Parathyroid adenoma (tissue), 2 donors: ENCODE results near the gene COL4A2.

ENCODE experiments used
- H2AFZ ChIP-seq: fragments of 300-600 bp; sonication (generic); one replicate; pipeline ENCODE4 v1.7.0; 2017; ENCODE audit warnings: antibody characterized with exemption, mild to moderate bottlenecking
- H3K27ac ChIP-seq: fragments of 300-600 bp; sonication (generic); one replicate; pipeline ENCODE4 v1.7.0; 2017
- H3K27me3 ChIP-seq: fragments of 300-600 bp; sonication (generic); one replicate; pipeline ENCODE4 v1.7.0; 2017; ENCODE audit warnings: low read length; ENCODE audit not compliant: control insufficient read depth, insufficient read depth
- H3K36me3 ChIP-seq: fragments of 300-600 bp; sonication (generic); one replicate; pipeline ENCODE4 v1.7.0; 2017; ENCODE audit warnings: low read length; ENCODE audit not compliant: control insufficient read depth, insufficient read depth
- H3K4me1 ChIP-seq: fragments of 300-600 bp; sonication (generic); one replicate; pipeline ENCODE4 v1.7.0; 2017; ENCODE audit warnings: control low read depth
- H3K4me2 ChIP-seq: fragments of 300-600 bp; sonication (generic); one replicate; pipeline ENCODE4 v1.7.0; 2017; ENCODE audit warnings: low read length
- H3K4me3 ChIP-seq: fragments of 300-600 bp; sonication (generic); one replicate; pipeline ENCODE4 v1.7.0; 2017; ENCODE audit warnings: low read depth, low read length
- H3K79me2 ChIP-seq: fragments of 300-600 bp; sonication (generic); one replicate; pipeline ENCODE4 v1.7.0; 2017; ENCODE audit warnings: control low read depth
- H3K9ac ChIP-seq: fragments of 300-600 bp; sonication (generic); one replicate; pipeline ENCODE4 v1.7.0; 2017; ENCODE audit warnings: mild to moderate bottlenecking
- H3K9me3 ChIP-seq: fragments of 300-600 bp; sonication (generic); one replicate; pipeline ENCODE4 v1.7.0; 2017; ENCODE audit warnings: low read length; ENCODE audit not compliant: control insufficient read depth
- TF ChIP-seq, protein P1 (sequence below): fragments of 300-600 bp; sonication (generic); IDR thresholded peaks from one replicate; pipeline ENCODE4 v1.7.0; 2017; ENCODE audit warnings: antibody characterized with exemption, mild to moderate bottlenecking
- donor health status: primary hyperparathyroidism.

The COL4A2 gene

DNA sequence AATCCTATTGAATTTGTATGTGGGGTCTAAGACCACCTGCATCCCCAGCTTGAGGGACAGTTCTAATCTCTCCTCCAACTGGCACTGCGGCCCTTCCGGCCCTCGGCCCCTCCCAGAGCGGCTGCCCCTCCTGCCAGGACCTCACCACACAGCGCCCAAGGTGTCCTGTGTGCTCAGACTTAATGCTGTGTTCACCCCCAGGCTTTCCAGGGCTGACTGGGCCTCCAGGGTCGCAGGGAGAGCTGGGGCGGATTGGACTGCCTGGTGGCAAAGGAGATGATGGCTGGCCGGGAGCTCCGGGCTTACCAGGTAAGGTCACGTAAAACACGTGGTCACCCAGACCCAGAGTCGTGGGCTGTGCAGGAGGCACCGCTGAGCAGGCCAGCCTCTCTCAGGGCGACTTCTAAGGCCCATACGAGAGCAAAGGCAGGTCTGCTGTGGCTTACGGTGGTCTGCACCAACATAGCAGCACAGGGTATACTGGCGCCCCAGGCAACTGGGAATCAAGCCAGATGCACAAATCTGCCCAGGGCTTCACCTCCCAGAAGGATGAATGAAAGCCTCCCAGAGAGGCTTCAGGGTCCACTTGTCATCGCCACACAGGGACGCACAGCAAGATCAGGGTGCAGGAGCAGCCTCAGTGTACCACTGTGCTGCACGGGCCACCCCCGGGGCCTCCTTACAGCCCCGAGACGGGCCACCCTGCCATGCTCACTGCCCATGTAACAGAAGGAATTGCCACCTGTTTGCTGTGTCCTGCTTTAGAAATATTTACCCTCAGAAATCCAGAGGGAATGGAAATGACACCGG lies 185.0 kb downstream of the COL4A2 start:
- H3K4me1 ChIP-seq, result no peaks in the 10 kb centered on the region
- H3K79me2 ChIP-seq, result no peaks in the 10 kb centered on the region
- H3K27ac ChIP-seq, result no peak overlapping the region
- no peak overlapping the region for H3K4me3 ChIP-seq
- H3K9ac ChIP-seq, result no peak overlapping the region
- TF ChIP-seq, protein P1, sequence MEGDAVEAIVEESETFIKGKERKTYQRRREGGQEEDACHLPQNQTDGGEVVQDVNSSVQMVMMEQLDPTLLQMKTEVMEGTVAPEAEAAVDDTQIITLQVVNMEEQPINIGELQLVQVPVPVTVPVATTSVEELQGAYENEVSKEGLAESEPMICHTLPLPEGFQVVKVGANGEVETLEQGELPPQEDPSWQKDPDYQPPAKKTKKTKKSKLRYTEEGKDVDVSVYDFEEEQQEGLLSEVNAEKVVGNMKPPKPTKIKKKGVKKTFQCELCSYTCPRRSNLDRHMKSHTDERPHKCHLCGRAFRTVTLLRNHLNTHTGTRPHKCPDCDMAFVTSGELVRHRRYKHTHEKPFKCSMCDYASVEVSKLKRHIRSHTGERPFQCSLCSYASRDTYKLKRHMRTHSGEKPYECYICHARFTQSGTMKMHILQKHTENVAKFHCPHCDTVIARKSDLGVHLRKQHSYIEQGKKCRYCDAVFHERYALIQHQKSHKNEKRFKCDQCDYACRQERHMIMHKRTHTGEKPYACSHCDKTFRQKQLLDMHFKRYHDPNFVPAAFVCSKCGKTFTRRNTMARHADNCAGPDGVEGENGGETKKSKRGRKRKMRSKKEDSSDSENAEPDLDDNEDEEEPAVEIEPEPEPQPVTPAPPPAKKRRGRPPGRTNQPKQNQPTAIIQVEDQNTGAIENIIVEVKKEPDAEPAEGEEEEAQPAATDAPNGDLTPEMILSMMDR, result no peak
- H3K4me2 ChIP-seq, result no peak overlapping the region
- no peak overlapping the region for H2AFZ ChIP-seq
- H3K9me3 ChIP-seq, result no peaks in the 10 kb centered on the region
- H3K36me3 ChIP-seq, result no peaks in the 10 kb centered on the region
- H3K27me3 ChIP-seq, result no peaks in the 10 kb centered on the region

DNA sequence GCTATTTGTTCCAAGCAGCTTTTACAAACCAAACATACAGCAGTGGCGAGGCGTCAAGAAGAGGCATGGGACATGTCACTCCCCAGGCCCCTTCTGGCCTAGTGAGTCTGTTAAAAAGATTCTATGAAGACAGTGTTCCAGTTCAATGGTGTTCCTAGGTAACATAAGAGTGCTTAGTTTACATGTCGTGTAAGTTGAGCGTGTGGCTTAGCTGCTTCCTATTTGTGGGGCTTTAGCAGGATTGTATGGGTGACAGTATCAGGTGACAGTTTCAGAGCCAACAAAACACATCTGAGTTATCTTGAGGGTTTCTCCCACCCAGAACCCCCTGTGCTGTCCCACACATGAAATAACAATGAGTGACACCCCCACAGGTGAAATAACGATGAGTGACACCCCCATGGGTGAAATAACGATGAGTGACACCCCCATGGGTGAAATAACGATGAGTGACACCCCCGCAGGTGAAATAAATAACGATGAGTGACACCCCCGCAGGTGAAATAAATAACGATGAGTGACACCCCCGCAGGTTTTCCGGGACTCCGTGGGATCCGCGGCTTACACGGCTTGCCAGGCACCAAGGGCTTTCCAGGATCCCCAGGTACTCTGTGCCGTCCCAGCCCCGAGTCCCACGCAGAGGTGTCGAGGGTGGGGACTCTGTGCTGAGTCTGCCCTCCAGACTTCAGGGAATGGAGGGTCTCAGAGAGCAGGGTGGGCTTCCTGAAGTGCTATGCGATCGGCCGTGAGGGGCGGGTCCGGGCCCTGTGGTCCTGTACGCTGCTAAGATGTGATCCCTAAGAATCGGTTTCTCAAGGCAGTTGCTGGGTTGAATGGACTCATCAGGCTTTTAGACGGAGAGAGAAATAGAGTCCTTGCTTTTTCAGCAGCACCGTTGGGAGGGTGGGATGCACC lies 185.9 kb downstream of the COL4A2 start:
- H3K9me3 ChIP-seq, result no peaks in the 10 kb centered on the region
- H3K27ac ChIP-seq, result no peak overlapping the region
- H3K79me2 ChIP-seq, result no peaks in the 10 kb centered on the region
- H3K4me2 ChIP-seq, result no peak overlapping the region
- no peak overlapping the region for H3K9ac ChIP-seq
- H2AFZ ChIP-seq, result no peak overlapping the region
- H3K4me3 ChIP-seq, result no peak overlapping the region
- no peaks in the 10 kb centered on the region for H3K4me1 ChIP-seq
- H3K36me3 ChIP-seq, result no peaks in the 10 kb centered on the region
- TF ChIP-seq, protein P1, result no peak
- no peaks in the 10 kb centered on the region for H3K27me3 ChIP-seq

DNA sequence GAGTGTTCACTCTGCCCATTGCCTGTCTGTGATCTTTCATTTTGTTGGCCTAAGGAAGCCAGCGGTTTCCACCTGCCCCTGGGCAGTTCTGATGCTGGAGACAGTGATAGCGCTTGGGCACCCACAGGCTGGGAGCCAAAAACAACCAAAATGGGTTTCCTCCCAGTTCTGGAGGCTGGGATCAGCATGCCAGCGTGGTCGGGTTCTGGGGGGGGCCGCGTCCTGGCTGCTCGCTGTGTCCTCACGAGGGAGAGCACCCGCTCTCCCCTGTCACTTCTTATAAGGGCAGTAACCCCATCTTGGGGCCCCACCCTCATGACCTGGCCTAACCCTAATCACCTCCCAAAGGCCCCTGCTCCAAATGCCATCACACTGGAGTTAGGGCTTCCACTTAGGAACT lies 186.5 kb downstream of the COL4A2 start:
- TF ChIP-seq, protein P1, result no peak
- no peak overlapping the region for H3K27ac ChIP-seq
- no peaks in the 10 kb centered on the region for H3K9me3 ChIP-seq
- H3K4me3 ChIP-seq, result no peak overlapping the region
- H2AFZ ChIP-seq, result no peak overlapping the region
- no peaks in the 10 kb centered on the region for H3K27me3 ChIP-seq
- H3K79me2 ChIP-seq, result no peaks in the 10 kb centered on the region
- H3K36me3 ChIP-seq, result no peaks in the 10 kb centered on the region
- H3K4me2 ChIP-seq, result no peak overlapping the region
- no peak overlapping the region for H3K9ac ChIP-seq
- no peaks in the 10 kb centered on the region for H3K4me1 ChIP-seq

DNA sequence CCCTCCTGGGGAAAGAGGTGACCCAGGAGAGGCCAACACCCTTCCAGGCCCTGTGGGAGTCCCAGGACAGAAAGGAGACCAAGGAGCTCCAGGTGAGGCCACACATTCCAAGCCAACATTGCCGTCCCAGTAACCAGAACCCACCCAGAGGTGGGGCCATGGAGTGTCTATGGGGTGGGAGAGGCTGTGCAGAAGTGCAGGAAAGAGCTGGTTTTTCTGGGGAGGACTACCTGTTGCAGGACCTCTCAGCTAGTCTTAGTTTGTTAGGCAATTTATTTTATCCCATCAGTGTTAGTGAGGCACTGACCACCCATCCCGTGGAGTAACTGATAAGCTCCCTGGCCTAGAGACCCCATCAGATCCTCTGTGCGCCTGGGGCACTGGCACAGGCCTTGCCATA lies 188.3 kb downstream of the COL4A2 start:
- no peaks in the 10 kb centered on the region for H3K36me3 ChIP-seq
- no peaks in the 10 kb centered on the region for H3K27me3 ChIP-seq
- no peak overlapping the region for H3K4me3 ChIP-seq
- no peak overlapping the region for H3K9ac ChIP-seq
- no peaks in the 10 kb centered on the region for H3K9me3 ChIP-seq
- no peaks in the 10 kb centered on the region for H3K79me2 ChIP-seq
- H2AFZ ChIP-seq, result no peak overlapping the region
- TF ChIP-seq, protein P1, result no peak
- H3K27ac ChIP-seq, result no peak overlapping the region
- H3K4me1 ChIP-seq, result no peaks in the 10 kb centered on the region
- H3K4me2 ChIP-seq, result no peak overlapping the region
